GM19395 (cell line): ENCODE results near the gene S100P.
"Not testable (repeated sequence)": the region's sequence is repeated elsewhere in the genome, so short reads cannot be mapped to it uniquely, and the experiment has no call there.

Source experiments
- ATAC-seq: cut with Tn5 transposase; IDR thresholded peaks from one replicate; pipeline ENCODE4 v1.9.1; 2021; ENCODE audit warnings: mild to moderate bottlenecking, moderate library complexity; ENCODE audit not compliant: unreplicated experiment

The S100P gene

DNA sequence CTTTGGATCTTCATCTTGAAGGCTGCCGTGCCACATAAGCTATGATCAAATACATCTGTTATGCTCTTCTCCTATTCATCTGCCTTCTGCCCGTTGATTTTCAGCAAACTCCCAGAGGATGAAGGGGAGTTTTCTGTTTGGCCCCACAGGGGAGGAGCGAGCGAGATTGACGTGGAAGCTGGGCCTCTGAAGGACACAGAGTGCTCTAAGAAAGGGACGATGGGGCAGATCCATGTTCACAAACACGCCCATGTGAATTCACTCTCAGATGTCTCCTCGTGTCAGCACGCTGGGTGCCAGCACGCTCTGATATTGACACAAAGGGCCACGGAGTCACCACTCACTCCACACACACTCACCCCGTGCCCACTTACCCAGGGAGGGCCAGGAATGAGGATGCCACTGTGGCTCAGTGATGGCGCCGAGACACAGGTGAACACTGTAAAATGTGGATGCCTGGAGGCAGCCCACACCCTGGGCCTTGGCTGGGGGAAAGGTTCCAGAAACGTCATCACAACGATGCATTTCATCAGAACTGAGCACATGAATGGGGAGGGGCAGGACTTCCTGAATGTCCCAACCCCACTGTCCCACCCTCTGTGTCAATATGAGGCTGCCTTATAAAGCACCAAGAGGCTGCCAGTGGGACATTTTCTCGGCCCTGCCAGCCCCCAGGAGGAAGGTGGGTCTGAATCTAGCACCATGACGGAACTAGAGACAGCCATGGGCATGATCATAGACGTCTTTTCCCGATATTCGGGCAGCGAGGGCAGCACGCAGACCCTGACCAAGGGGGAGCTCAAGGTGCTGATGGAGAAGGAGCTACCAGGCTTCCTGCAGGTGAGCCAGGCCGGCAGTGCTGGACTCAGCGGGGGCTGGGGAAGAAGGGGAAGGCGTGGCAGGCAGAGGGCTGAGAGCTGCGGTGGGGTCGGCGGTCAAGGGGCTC, at the start of gene S100P:
Gene S100P (plus strand): TSS at position 648 of the 946 bp plus-strand sequence. CDS start 55 bp downstream, at position 703.
- no peak for ATAC-seq

GRCh38 chr4:6644792-6645530, 48.7 kb upstream of the S100P start:
- no peak for ATAC-seq

GRCh38 chr4:6647169-6647568, 46.5 kb upstream of the S100P start:
- no peak for ATAC-seq

DNA sequence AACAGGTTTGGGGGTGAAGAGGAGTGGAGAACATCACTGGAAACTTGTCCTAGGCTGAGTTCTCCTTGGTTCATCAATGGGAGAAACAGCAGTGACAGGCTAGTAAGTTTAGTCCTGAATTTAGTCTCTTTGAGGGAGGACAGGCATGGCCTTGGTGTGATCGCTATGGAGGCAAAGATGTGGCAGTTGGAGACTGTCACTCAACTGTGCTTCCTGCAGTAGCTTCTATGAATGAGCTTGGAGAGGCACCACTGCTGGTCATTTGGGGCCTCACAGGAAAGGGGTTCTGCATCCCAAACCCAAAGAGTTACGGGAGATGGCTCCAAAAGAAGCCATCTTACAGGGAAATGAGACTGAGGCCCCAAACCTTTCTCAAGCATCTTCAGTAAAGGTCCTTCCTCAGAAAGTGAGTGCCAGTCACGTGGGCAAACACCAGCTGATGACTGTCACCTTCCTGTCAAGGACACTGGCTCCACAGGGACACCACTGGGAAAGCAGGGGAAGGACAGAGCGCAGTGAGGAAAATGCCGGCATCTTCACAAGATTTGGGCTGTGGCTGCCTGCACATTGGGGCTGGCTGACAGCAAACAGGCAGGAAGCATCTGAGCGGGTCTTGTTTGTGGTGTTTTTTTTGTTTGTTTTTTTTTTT, 46.0 kb upstream of the S100P start:
- ATAC-seq = no peak

GRCh38 chr4:6649216-6649615, 44.5 kb upstream of the S100P start:
- no peak for ATAC-seq

- ATAC-seq = not testable (repeated sequence)
Observed at GRCh38 chr4:6654211-6654610, 39.5 kb upstream of the S100P start.

DNA sequence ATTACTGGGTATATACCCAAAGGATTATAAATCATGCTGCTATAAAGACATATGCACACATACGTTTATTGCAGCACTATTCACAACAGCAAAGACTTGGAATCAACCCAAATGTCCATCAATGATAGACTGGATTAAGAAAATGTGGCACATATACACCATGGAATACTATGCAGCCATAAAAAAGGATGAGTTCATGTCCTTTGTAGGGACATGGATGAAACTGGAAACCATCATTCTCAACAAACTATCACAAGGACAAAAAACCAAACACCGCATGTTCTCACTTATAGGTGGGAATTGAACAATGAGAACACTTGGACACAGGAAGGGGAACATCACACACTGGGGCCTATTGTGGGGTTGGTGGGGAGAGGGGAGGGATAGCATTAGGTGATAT, 38.4 kb upstream of the S100P start:
- ATAC-seq = not testable (repeated sequence)

- no peak for ATAC-seq
Observed at GRCh38 chr4:6655924-6656323, 37.8 kb upstream of the S100P start.

DNA sequence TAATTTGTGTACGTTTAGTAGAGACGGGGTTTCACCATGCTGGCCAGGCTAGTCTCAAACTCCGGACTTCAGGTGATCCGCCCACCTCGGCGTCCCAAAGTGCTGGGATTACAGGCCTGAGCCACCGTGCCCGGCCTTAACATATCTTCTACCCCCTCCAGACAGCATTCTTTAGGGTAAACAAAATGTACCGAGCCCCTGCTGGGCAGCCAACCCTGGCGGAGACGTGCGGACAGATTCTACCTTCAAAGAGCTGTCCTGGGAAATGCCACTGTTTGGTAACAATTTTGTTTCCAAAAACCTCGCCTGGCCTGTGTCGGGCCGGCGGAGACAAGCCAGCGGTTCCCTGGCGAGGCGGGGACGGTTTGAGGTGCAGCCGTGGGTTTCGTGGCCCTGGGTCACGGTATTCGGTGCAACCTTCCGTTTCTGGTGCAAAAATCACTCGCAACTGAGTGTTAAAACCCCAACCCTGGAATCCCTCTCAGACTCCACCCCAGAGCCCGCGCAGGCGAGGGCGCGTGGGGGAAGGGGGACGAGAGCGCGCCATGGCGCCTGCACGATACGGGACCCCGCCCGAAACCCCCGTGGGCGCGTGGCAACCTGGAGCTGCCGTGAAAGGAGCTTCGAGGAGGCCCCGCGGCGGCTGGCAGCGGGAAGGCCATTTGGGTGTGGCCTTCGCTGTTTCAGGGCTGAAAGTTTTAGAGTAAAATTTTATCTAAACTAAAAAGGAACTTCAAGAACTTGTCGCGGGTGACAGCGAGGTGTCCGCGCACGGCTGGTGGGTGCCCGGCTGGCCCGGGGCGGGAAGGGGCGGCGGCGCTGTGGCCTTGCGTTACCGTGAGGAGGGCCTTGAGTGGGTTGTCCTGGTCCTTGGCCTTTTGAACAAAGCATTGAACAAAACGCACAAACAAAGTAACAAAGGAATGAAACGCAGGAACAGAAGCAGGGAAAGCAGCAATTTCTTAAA, 36.2 kb upstream of the S100P start:
- ATAC-seq = no peak

DNA sequence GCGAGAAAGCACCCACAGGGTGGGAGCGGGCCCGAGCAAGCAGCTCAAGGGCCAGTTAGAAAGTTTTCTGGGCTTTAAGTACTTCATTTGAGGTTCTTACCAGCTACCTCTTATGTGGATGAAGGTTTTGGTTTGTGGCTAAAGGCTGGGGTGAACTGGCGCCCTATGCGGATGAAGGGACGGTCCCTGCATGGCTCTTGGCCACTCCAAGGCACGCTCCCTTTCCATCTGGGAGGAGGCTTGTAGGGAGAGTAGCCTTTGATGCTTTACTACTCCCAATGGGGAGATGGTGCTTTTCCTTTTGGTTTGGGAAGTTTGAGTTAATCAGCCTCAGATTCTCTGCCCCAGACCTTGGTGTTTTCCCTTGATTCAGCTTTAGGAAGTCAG, 35.5 kb upstream of the S100P start:
- ATAC-seq = no peak

- ATAC-seq = no peak
Observed at GRCh38 chr4:6658597-6659075, 35.0 kb upstream of the S100P start.

- no peak for ATAC-seq
Observed at GRCh38 chr4:6659897-6660296, 33.8 kb upstream of the S100P start.

- no peak for ATAC-seq
Observed at GRCh38 chr4:6660430-6660829, 33.2 kb upstream of the S100P start.

GRCh38 chr4:6662591-6662990, 31.1 kb upstream of the S100P start:
- no peak for ATAC-seq

DNA sequence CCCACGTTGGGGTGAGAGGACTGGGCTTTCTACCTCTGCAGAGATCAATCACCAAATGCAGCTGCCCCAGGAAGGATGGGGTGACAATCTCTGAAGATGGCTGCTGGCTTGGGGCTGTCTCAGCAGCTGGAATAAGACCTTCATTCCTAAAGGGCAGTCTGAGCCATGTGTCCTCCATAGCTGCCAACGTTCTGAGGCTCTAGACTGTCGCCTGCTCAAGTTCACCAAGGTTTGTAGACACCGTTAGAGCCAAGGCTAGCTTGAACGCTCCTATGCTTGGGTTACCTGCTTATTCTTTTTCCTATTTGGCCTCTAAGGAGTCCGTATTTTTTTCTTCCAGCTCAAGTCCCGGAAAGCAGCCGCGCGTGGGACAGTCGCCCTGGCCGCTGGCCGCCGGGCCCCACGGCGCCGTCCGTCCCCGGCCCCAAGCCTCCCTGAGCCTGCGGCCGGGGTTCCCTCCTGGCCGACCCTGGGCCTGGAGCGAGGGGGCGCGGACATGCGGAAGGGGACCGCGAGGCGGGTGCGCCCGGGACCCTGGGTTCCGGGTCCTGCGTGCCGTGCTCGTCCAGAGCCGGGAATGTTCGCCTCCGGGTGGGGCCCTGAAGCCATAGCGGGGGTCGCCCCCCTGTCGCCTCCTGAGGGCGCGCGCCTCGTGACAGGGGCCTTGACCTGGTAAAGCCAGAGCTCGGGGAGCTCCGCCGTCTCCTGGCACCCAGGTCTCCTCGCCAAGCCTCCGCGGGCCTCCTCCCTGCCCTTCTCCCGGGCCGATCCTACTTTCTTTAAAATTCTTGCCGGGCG, 29.9 kb upstream of the S100P start:
- no peak for ATAC-seq

GRCh38 chr4:6665320-6665654, 28.4 kb upstream of the S100P start:
- ATAC-seq = no peak

DNA sequence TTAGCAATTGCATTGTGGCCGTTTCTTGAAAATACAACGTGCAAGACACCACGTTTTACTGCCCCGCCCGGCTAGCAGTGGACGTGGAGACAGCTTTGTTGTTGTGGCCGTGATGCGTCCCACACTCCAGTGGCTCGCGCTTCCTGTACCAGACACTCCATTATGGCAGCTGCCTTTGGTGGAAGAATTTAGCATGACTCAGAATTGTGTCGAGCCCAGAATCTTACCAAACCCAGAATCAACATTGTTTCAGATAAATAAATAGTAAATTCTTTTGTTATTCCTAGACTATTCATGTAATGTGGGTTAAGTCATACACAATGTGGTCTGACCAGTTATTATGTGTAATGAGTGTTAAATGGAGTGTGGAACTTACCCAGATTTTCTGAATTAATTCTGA, 25.3 kb upstream of the S100P start:
- no peak for ATAC-seq

GRCh38 chr4:6671648-6672047, 22.0 kb upstream of the S100P start:
- ATAC-seq = no peak

- no peak for ATAC-seq
Observed at GRCh38 chr4:6672131-6672530, 21.5 kb upstream of the S100P start.
